ENCODE results near the gene FAM174C.
A peak's percentile ranks its signal among the peaks of the same experiment; 100 is the strongest.
"Not testable (repeated sequence)": the region's sequence is repeated elsewhere in the genome, so short reads cannot be mapped to it uniquely, and the experiment has no call there.

The FAM174C gene

GRCh38 chr19:1307755-1308303, 32.5 kb downstream of the FAM174C start:
- no peak for DNase-seq

GRCh38 chr19:1308718-1309117, 33.4 kb downstream of the FAM174C start:
- no peak for DNase-seq

GRCh38 chr19:1309977-1310852, 34.9 kb downstream of the FAM174C start:
- DNase-seq, result no peak

GRCh38 chr19:1310853-1311180, 35.5 kb downstream of the FAM174C start:
- no peak for DNase-seq

GRCh38 chr19:1311543-1312091, 36.3 kb downstream of the FAM174C start:
- no peak for DNase-seq

GRCh38 chr19:1312767-1313694, 37.7 kb downstream of the FAM174C start:
- no peak for DNase-seq

- DNase-seq, result no peak
These were observed 38.6 kb downstream of the FAM174C start for GRCh38 chr19:1313695-1314613.

- peak; percentile 68 for DNase-seq
These were observed 40.3 kb downstream of the FAM174C start for GRCh38 chr19:1315470-1316166.

GRCh38 chr19:1316466-1316865, 41.1 kb downstream of the FAM174C start:
- no peak for DNase-seq

- DNase-seq, result no peak
These were observed 42.1 kb downstream of the FAM174C start for GRCh38 chr19:1317274-1318003.

- DNase-seq, result no peak
These were observed 43.5 kb downstream of the FAM174C start for GRCh38 chr19:1318678-1319471.

- not testable (repeated sequence) for DNase-seq
These were observed 44.9 kb downstream of the FAM174C start for GRCh38 chr19:1320282-1320650.

GRCh38 chr19:1321539-1321938, 46.2 kb downstream of the FAM174C start:
- DNase-seq, result no peak

- no peak for DNase-seq
These were observed 47.1 kb downstream of the FAM174C start for GRCh38 chr19:1322198-1322981.

GRCh38 chr19:1324249-1324805, 49.0 kb downstream of the FAM174C start:
- no peak for DNase-seq

GRCh38 chr19:1324806-1325567, 49.7 kb downstream of the FAM174C start:
- peak; percentile 49 for DNase-seq

- no peak for DNase-seq
These were observed 50.4 kb downstream of the FAM174C start for GRCh38 chr19:1325568-1326294.
